HEK293T (cell line): ENCODE measurements around the gene TLCD5.

Experiments
- ARNT ChIP-seq: fragments of 450-650 bp; IDR thresholded peaks from 2 replicates; pipeline ENCODE4 v1.6.1; 2017; ENCODE audit warnings: mild to moderate bottlenecking
- ELF4 ChIP-seq: fragments of 450-650 bp; IDR thresholded peaks from 2 replicates; pipeline ENCODE4 v1.6.1; 2017; ENCODE audit warnings: antibody characterized with exemption
- LEF1 ChIP-seq: fragments of 450-650 bp; IDR thresholded peaks from 2 replicates; pipeline ENCODE4 v1.6.1; 2017; ENCODE audit warnings: mild to moderate bottlenecking, borderline replicate concordance
- PKNOX1 ChIP-seq: fragments of 450-650 bp; IDR thresholded peaks from 2 replicates; pipeline ENCODE4 v1.6.1; 2016
- ZNF384 ChIP-seq: fragments of 450-650 bp; IDR thresholded peaks from 2 replicates; pipeline ENCODE4 v1.6.1; 2016

DNA sequence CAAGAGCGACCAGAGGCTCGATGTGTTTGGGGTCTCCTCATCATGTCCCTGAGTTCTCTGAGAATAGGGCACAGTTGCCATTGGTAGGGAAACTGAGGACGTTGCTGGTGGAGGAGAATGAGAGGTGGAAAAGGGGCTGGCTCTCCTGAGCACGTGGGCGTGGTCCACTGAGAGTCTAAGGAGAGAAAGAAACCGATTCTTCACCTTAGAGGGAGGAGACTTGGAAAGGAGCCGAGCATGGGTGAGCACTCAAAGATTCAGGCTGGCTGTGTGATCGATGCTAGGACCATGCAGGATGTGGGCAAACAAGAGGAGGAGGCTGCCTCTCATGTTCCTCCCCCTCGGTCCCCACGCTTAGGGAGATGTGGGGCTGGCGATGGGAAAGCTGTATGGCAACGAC lies 19.8 kb upstream of the TLCD5 start:
- no peak for TF ChIP-seq ZNF384
- no peak for TF ChIP-seq ELF4
- no peak for TF ChIP-seq PKNOX1
- TF ChIP-seq ARNT, result no peak
- TF ChIP-seq LEF1, result no peak
